Stimulated activated CD4-positive, alpha-beta T cell treated with anti-CD3 and anti-CD28 coated beads, Interleukin-2, amount 100 ng/mL, for 4 hours (primary cell): Measurements from ENCODE around the gene HAVCR1.
"Not testable (repeated sequence)": the region's sequence is repeated elsewhere in the genome, so short reads cannot be mapped to it uniquely, and the experiment has no call there.

Experiments used
- DNase-seq: peaks from one replicate; pipeline ENCODE4 v3.0.0-alpha.2; 2020; ENCODE audit warnings: low read depth

The HAVCR1 gene

DNA sequence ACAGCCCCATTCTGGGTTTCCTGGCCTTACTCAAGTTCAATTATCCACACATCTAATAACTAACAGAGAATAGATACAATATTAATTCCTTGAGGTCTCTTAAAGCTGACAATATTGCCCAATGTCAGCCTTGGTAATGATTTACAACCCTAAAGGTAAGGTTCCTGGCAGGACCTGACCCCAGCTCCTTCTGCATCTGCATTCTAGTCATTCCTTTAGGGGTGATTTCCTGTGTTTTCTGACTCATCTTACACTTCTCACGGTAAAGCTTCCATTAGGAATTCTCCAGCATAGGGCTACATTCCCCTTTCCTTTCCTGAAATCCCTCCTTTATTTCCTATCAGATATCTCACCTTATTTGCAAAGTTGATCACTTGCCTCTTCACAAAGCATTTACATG lies 9.3 kb downstream of the HAVCR1 start:
- no peak for DNase-seq

DNA sequence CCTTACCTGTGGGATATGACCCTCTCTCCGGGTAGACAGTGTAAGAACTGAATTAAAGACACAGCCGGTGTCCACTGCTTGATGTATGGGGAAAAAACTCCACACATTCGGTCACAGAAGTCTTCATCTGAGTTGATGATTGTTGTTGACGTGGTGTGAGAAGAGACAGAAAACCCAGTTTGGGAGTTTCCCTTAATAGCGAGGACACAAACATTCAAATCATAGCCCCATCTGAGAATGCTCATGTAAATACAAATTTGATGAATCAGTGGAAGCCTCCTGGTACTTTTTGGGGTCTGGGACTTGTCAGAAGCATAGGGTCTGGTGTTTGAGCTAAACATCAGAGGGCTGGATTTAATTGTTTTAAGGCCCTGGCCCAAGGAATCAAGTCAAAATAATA lies 11.0 kb downstream of the HAVCR1 start:
- DNase-seq = no peak

- not testable (repeated sequence) for DNase-seq
Observed at GRCh38 chr5:157047016-157047415, 11.9 kb downstream of the HAVCR1 start.

- no peak for DNase-seq
Observed at GRCh38 chr5:157046041-157046440, 12.9 kb downstream of the HAVCR1 start.

DNA sequence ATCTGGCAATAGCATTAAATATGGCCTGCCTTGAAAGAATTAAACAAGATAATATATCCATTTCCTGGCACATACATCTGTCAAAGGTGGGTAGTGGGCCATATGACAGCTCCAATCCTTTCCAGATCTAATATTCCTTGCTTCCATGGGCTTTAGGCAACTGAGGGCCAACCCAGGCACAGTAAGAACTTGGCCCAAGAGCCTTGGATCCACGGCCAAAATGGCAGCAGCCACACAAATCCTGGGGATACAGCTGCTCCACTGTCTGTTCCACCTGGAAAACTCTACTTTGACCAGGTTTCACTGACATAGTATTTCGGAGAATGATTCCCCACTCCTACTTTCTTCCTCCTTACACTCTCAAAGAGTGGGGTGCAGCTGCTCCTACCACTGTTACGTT lies 13.3 kb downstream of the HAVCR1 start:
- DNase-seq = no peak

GRCh38 chr5:157038568-157039187 lies 20.2 kb downstream of the HAVCR1 start:
- DNase-seq = no peak

DNA sequence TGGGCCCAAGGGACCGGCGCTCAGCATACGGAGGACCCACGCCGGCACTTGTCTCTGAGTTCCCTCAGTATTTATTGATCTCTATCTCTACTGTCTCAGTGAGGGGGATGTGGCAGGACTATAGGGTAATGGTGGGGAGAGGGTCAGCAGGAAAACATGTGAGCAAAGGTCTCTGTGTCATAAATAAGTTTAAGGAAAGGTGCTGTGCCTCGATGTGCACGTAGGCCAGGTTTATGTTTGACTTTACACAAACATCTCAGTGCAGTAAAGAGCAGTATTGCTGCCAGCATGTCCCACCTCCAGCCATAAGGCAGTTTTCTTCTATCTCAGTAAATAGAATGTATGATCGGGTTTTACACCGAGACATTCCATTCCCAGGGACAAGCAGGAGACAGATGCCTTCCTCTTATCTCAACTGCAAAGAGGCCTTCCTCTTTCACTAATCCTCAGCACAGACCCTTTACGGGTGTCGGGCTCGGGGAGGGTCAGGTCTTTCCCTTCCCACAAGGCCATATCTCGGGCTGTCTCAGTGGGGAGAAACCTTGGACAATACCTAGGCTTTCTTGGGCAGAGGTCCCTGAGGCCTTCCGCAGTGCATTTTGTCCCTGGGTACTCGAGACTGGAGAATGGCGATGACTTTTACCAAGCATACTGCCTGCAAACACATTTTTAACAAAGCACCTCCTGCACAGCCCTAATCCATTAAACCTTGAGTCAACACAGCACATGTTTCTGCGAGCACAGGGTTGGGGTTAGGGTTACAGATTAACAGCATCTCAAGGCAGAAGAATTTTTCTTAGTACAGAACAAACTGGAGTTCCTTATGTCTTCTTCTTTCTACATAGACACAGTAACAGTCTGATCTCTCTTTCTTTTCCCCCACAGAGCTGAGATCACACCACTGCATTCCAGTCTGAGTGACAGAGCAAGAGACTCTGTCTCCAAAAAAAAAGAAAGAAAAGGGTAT lies 24.5 kb downstream of the HAVCR1 start:
- not testable (repeated sequence) for DNase-seq

GRCh38 chr5:157033071-157033583 lies 25.8 kb downstream of the HAVCR1 start:
- DNase-seq = no peak

- DNase-seq = no peak
Observed at GRCh38 chr5:157030692-157031091, 28.2 kb downstream of the HAVCR1 start.

DNA sequence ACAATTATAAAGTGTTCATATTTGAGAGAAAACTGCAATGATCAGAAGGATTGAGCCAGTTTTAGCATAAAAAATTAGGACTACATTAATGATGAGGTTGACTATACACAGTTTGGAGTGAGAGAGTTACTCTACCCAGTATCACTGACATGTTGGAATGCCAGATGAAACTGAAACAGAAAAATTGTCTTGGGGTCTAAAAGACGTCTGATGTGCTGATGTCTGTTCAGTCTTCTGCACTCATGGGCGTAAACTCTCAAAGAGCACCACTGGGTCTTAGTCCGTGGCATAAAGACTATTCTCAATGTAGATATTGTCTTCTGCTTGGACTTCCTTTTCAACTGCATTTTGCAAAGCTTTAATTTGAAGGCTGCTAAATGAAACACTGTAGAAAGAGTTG lies 29.5 kb downstream of the HAVCR1 start:
- DNase-seq = no peak

DNA sequence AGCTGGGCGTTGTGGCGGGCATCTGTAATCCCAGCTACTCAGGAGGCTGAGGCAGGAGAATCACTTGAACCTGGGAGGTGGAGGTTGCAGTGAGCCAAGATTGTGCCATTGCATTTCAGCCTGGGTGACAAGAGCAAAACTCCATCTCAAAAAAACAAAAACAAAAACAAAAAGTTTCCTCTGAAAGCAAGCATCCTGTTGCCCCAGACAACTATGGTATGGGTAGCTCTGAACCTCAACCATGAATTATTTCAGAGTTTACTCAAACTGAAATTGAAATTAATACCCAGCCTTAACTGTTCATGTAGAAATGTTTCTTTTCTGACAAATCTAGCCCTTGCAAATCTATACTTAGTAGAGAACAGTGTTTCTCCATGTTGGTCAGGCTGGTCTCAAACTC lies 31.3 kb downstream of the HAVCR1 start:
- DNase-seq = not testable (repeated sequence)

DNA sequence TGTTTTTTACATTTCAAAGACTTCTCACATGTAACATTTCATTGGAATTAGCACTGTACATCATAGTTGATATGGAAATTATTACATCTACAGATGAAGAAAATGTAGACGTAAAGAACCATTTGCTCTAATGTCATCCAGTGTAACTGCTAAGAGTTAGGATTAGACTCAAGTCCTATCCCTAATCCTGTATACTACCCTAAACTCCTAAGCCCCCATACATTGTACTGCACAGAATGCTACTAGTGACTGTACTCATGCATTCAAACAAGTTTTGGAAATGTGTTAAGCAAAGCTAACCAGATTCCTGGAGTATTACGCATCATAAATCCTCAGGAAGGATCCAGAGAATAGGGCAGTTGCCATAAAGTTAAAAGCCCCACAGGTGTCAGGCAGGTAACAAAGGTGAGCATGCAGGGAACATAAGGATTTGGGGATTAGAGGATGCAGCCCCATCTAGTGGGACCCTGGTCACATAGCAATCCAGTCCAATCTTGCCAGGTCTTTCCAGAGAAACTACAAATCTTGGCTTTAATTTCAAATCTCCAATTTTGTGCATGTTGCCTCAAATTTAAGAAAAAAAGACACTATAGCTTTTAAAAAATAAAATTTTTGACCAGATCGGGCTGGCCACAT lies 32.0 kb downstream of the HAVCR1 start:
- no peak for DNase-seq

DNA sequence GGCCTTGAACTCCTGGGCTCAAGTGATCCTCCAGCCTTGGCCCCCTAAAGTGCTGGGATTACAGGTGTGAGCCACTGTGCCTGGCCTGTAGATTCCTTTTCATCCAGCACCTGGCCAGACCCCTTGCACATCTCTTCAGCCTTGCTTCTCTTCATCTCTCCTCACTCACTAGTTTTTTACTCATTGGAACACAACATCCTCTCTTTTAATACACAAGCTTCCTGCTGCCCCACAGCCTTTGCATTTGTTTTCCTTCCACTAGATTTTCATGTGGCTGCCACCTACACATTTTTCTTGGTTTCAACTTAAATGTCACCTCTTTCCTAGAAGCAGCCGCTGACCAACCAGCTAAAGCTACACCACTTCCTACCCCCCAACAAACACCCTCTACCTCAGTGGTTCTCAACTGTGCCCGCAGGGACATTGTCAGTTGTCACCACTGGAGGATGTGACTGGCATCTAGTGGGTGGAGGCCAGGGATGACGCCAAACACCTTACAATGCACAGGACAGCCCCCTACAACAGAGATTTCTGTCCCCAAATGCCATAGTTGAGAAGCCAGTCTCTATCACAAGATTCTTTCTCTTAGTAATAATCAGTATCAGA lies 33.7 kb downstream of the HAVCR1 start:
- peak; percentile 3 for DNase-seq

DNA sequence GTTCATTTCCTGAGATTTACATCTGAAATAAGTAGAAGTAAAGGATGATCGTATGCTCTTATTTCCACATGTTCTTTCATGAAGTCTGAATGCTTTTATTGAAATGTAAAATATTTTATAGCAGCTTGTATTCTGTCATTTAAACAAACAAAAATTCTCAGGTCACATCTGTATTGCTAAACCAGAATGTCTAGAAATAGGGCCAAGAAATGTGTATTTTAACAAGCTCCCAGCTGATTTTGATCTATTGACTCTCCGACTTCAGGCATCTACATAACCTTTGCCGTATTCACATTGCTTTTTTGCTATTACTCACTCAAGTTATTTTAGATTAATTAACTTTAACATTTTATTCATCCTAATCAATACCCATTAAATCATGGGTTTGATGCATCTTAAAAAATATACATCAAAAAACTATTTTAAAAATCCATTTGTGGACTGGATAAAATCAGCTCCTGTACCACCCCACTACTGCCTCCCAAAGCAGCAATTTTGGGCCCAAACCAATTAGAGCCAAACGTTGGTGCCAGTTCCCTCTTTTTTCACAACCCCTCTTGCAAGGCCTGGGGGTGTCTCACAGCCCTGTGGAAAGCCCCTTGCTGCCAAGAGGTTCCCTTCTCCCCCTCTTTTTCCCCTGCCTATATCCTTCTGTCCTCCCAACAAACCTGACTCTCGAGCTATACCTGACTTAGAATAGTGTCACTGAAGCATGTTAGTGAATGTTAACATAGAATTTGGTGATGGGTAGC lies 34.5 kb downstream of the HAVCR1 start:
- no peak for DNase-seq

DNA sequence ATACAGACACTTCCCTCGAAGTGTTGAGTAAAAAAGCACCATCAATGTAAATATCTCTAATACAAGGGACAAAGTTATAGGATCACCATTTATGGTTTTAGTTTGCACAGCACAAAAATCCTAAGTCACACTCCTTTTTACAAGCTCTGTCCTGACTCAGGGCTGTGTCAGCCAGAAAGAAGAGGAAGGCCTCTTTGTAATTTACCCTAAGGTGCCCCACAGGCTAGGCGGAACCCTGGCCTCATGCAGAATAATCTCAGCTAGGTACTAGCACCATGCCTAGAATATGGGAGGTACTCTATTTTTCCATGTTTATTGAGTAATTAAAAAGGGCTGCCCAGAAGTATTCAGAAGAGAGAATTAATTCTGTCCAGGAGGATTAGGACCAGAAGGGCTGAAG lies 36.9 kb downstream of the HAVCR1 start:
- DNase-seq = no peak

DNA sequence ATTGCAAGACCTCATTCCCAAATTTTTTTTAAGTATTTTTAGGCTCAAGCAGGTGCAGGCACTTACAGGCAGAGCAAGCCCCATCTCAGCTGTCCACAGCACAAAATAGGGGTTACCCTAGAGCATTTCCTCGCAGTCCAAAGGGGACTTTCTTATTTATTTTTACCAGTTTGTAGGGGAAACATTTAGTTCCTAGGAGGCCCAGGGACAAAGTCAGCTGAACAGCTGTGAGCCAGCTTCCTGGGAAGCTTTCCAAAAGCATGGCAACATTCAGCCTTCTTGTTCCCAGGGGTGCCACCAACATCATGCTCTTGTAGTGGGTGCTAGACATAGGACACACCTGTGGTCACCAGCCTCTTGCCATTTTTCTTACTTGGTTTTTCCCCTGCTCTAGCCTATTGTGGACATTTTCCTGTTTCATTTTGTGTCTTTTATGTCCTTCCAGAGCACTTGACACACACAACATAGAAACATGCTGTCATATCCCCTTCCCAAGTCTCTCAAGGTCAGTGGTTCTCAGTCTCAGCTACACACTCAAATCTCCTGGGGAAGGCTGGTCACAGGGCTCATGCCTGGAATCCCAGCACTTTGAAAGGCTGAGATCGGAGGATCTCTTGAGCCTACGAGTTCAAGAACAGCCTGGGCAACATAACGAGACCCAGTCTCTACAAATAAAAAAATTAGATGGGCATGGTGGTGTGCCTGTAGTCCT lies 38.2 kb downstream of the HAVCR1 start:
- no peak for DNase-seq

DNA sequence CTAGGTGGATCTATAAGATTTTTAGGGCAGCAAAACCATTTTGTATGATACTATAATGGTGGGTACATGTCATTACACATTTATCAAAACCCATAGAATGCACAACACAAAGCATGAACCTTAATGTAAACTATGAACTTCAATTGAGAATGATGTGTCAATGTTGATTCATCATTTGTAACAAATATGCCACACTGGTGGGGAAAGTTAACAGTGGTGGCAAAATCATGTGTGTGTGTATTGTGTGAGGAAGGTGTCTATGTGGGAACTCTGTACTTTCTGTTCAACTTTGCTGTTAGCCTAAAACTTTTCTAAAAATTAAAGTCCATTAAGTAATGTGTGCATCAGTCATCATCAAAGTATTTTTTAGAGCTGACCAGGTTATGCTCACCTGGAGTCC lies 38.9 kb downstream of the HAVCR1 start:
- DNase-seq = no peak

GRCh38 chr5:157014143-157014542 lies 44.8 kb downstream of the HAVCR1 start:
- DNase-seq = not testable (repeated sequence)

GRCh38 chr5:157006262-157006661 lies 52.7 kb downstream of the HAVCR1 start:
- no peak for DNase-seq

- no peak for DNase-seq
Observed at GRCh38 chr5:157004893-157005551, 53.9 kb downstream of the HAVCR1 start.
